Body of pancreas (tissue), 4 donors: Measurements from ENCODE around the gene ORC4.

ENCODE experiments used
- POLR2A ChIP-seq, 3 donors: fragments of 450-650 bp; IDR thresholded peaks; one replicate each; pipeline ENCODE4 v1.6.1; 2016; ENCODE audit warnings: antibody characterized with exemption in 3 of 3, mild to moderate bottlenecking in 2 of 3
- TF ChIP-seq, protein P1 (sequence below), 7 experiments: fragments of 450-650 bp in 4 of 7; fragments of 200-600 bp in 3 of 7; sonication (generic) in 3 of 7; IDR thresholded peaks; one replicate each; pipeline ENCODE4 v1.5.1; 2016 to 2019; ENCODE audit warnings: antibody characterized with exemption in 7 of 7

DNA sequence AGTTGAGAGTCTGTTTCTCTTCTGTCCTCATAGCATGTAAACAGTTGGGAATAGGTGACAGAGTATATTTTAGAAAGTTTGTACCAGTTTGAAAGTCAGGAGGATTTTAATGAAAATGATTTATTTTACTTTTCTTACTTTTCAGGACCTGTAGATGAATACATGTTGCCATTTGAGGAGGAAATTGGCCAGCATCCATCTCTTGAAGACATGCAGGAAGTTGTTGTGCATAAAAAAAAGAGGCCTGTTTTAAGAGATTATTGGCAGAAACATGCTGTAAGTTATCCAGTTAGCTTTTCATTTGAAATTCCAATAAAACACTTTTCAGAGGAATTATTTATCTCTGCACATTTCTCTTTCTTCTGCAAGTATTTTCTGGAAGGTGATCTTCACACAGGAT, 94.7 kb downstream of the ORC4 start:
- TF ChIP-seq, protein P1, sequence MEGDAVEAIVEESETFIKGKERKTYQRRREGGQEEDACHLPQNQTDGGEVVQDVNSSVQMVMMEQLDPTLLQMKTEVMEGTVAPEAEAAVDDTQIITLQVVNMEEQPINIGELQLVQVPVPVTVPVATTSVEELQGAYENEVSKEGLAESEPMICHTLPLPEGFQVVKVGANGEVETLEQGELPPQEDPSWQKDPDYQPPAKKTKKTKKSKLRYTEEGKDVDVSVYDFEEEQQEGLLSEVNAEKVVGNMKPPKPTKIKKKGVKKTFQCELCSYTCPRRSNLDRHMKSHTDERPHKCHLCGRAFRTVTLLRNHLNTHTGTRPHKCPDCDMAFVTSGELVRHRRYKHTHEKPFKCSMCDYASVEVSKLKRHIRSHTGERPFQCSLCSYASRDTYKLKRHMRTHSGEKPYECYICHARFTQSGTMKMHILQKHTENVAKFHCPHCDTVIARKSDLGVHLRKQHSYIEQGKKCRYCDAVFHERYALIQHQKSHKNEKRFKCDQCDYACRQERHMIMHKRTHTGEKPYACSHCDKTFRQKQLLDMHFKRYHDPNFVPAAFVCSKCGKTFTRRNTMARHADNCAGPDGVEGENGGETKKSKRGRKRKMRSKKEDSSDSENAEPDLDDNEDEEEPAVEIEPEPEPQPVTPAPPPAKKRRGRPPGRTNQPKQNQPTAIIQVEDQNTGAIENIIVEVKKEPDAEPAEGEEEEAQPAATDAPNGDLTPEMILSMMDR (IDR thresholded peaks at IDR 0.05) = no peak
- TF ChIP-seq POLR2A (IDR thresholded peaks at IDR 0.05) = no peak
